Heart left ventricle (tissue), 16 donors: ENCODE results near the gene OPRL1. TPM values are rescaled to one million over a fixed set of nuclear protein-coding genes. Genes with fewer than 3 reads are reported as not detected.

Source experiments
- ATAC-seq, 4 donors: fragments of 200-7000 bp; cut with Tn5 transposase; one replicate each; pipeline ENCODE4 v1.9.1; 2020 to 2022; ENCODE audit warnings: moderate library complexity in 4 of 4, mild to moderate bottlenecking in 3 of 4, moderate number of reproducible peaks in 1 of 4
- DNase-seq, 5 donors: peaks; one replicate each; pipeline ENCODE4 v3.0.0-alpha.2; 2020
- H3K27ac ChIP-seq, 12 donors: fragments of 200-600 bp; sonication (generic) in 4 of 12; one replicate each; pipeline versions ENCODE4 v1.5.0 to v1.8.0; 2016 to 2022; ENCODE audit warnings: mild to moderate bottlenecking in 2 of 12
- H3K27me3 ChIP-seq, 9 donors: fragments of 200-600 bp; sonication (generic) in 2 of 9; one replicate each; pipeline versions ENCODE4 v1.5.1 to v1.8.0; 2016 to 2022; ENCODE audit warnings: mild to moderate bottlenecking in 3 of 9
- H3K36me3 ChIP-seq, 9 donors: fragments of 200-600 bp; sonication (generic) in 2 of 9; one replicate each; pipeline versions ENCODE4 v1.5.0 to v1.8.0; 2018 to 2022; ENCODE audit warnings: mild to moderate bottlenecking in 2 of 9
- H3K4me1 ChIP-seq, 12 donors: fragments of 200-600 bp; sonication (generic) in 4 of 12; one replicate each; pipeline versions ENCODE4 v1.5.0 to v1.8.0; 2016 to 2022; ENCODE audit warnings: mild to moderate bottlenecking in 3 of 12
- H3K4me3 ChIP-seq, 12 donors: fragments of 200-600 bp; sonication (generic) in 4 of 12; one replicate each; pipeline versions ENCODE4 v1.5.0 to v1.8.0; 2017 to 2022; ENCODE audit warnings: mild to moderate bottlenecking in 9 of 12, moderate library complexity in 4 of 12
- H3K9me3 ChIP-seq, 12 donors: fragments of 200-600 bp; sonication (generic) in 4 of 12; one replicate each; pipeline versions ENCODE4 v1.5.0 to v1.8.0; 2016 to 2022; ENCODE audit warnings: mild to moderate bottlenecking in 1 of 12
- POLR2A ChIP-seq, 2 donors: fragments of 450-650 bp; IDR thresholded peaks; one replicate each; pipeline ENCODE4 v1.6.1; 2017; ENCODE audit warnings: antibody characterized with exemption in 2 of 2, mild to moderate bottlenecking in 2 of 2, moderate library complexity in 2 of 2
- WGBS, 4 donors: extraction: QIAGEN DNeasy Blood & Tissue Kit in 2 of 4; methylation state at CpG; one replicate each; pipeline versions ENCODE4 v1.1.5 to v1.1.7; 2013 to 2018; 5-methylcytosine and 5-hydroxymethylcytosine counted together
- intact Hi-C, 10 donors: fragments of 100-400 bp; cut with DNase I; formaldehyde crosslinking; loops; one replicate each; pipeline versions ENCODE4 v1.11.1 to v1.14.2; 2022
- polyA plus RNA-seq, 2 donors: library from polyadenylated mRNA; stranded (reverse); fragments of 200-250 nt; gene quantifications; one replicate each; pipeline ENCODE4 v1.2.3, GENCODE V29; 2013
- total RNA-seq, 9 donors: library from RNA; depleted of rRNA in 2 of 9; stranded (reverse); fragments of >200 nt in 2 of 9; fragmentation: NEBNext Ultra II Directional in 3 of 9; extraction: Animal tissue kit (Norgen Biotek cat#: 25700) in 3 of 9; gene quantifications; one replicate each; pipeline versions ENCODE4 v1.1.0 to v1.2.4, GENCODE V29; 2016 to 2023
- TF ChIP-seq, protein P1 (sequence below), 12 donors: fragments of 200-600 bp; sonication (generic) in 4 of 12; IDR thresholded peaks; one replicate each; pipeline versions ENCODE4 v1.5.0 to v1.8.0; 2018 to 2022; ENCODE audit warnings: antibody characterized with exemption in 12 of 12, mild to moderate bottlenecking in 5 of 12
- donor health status: ischemic (EF 13 %, LVEDD 7.1; RV severe dilation, severe dysfunction).
- donor health status: healthy with polysubstance abuse.
- donor health status: DM: no; HTN: yes; CAD: no.
- donor health status: DM: no; HTN: no; CAD: no.
- donor health status: ischemic (EF 25% LVEDD 6.9; RV normal size, moderate dysfunction).
- donor health status: ischemic (EF 25% LVEDD 5.7; RV mildly dilated, moderate dysfunction).
- donor health status: healthy.
- donor health status: DM: yes; HTN: yes; CAD: no.
- donor health status: ischemic (EF 35%, LVEDD 5.7; RV mildly dilated, moderate dysfunction).
- donor health status: nonischemic (EF 11% LVEDD 7.7; RV severe dilation, severe dysfunction).
- donor health status: DM: yes; HTN: yes; CAD: no.
- donor health status: PGD.
- donor health status: ischemic (EF 29% LVEDD 5.4; RV normal size, mild dysfunction).
- donor health status: nonischemic (EF 23%, LVEDD 6.1; RV moderate dilation, normal function).

OPRL1 gene
- total and polyA plus RNA-seq, 11 donors, result 0.18 to 1.9 (median 0.54) TPM

DNA sequence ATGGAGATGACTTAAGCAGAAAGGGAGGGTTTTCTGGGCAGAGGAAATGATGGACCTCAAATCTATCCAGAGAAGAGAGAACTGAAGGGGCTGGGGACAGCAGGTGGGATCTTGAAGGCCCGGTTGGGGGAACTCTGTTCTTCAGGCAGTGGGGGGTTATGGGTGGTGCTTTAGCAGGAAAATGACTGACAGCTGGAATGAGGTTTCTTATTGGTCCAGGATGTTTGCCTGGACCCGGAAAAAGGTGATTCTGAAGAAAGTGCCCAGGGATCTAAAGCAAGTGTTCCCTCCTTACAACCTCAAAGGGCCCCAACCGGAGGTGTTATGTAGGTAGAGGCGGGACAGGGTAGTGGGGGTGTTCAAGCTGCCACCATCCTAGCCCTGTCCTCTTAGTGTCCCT, 15.6 kb downstream of the OPRL1 start:
- intact Hi-C loops, result no loop called here

DNA sequence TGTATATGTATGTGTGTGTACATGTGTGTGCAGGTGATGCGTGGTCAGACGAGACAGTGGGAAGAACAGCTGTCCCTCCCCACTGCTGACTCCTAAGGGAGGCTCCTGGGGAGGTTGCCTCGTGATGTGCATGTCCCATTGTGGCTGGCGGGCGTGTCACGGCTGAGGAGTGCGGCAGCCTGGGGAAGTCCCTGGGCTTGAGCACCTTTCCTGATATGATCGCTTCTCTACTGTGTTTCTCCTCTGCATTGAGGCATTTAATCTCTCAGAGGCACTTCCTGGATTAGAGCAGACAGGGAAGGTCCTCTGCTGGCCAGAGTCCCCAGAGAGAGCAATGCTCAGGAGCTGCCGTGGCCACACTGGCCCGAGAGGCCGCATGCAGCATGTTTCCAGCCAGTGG, 16.0 kb downstream of the OPRL1 start:
- Histone ChIP-seq H3K27ac (no peak overlapping the region), H3K9me3 (no peaks in the 10 kb centered on the region), H3K36me3 (peaks cover 0 to 5% (median 0%) of the 10 kb centered on the region in 9 donors), H3K27me3 (peaks cover 0 to 20% (median 4%) of the 10 kb centered on the region in 9 donors), H3K4me3 (no peak overlapping the region), H3K4me1 (no peaks in the 10 kb centered on the region)
- ATAC-seq (no peak), DNase-seq (no peak)
- intact Hi-C loops, result no loop called here
- 88 to 92% (median 88%) methylated on average over 10 to 11 of the region's 11 CpGs for WGBS, 4 donors
- TF ChIP-seq POLR2A (IDR thresholded peaks at IDR 0.05), result no peak
- TF ChIP-seq, protein P1, sequence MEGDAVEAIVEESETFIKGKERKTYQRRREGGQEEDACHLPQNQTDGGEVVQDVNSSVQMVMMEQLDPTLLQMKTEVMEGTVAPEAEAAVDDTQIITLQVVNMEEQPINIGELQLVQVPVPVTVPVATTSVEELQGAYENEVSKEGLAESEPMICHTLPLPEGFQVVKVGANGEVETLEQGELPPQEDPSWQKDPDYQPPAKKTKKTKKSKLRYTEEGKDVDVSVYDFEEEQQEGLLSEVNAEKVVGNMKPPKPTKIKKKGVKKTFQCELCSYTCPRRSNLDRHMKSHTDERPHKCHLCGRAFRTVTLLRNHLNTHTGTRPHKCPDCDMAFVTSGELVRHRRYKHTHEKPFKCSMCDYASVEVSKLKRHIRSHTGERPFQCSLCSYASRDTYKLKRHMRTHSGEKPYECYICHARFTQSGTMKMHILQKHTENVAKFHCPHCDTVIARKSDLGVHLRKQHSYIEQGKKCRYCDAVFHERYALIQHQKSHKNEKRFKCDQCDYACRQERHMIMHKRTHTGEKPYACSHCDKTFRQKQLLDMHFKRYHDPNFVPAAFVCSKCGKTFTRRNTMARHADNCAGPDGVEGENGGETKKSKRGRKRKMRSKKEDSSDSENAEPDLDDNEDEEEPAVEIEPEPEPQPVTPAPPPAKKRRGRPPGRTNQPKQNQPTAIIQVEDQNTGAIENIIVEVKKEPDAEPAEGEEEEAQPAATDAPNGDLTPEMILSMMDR (IDR thresholded peaks at IDR 0.05), result no peak

More for the DNA sequence above, 15.6 kb downstream of the OPRL1 start:
- Histone ChIP-seq H3K9me3 (no peaks in the 10 kb centered on the region), H3K27me3 (peaks cover 0 to 15% (median 0%) of the 10 kb centered on the region in 9 donors), H3K27ac (no peak overlapping the region), H3K4me1 (no peaks in the 10 kb centered on the region), H3K4me3 (no peak overlapping the region), H3K36me3 (peaks cover 0 to 5% (median 0%) of the 10 kb centered on the region in 9 donors)
- DNase-seq, result no peak
- TF ChIP-seq, protein P1 (IDR thresholded peaks at IDR 0.05), result no peak
- TF ChIP-seq POLR2A (IDR thresholded peaks at IDR 0.05), result no peak
- WGBS, 4 donors, result 81 to 89% (median 83%) methylated on average over 4 of the region's 4 CpGs
- ATAC-seq, result no peak

DNA sequence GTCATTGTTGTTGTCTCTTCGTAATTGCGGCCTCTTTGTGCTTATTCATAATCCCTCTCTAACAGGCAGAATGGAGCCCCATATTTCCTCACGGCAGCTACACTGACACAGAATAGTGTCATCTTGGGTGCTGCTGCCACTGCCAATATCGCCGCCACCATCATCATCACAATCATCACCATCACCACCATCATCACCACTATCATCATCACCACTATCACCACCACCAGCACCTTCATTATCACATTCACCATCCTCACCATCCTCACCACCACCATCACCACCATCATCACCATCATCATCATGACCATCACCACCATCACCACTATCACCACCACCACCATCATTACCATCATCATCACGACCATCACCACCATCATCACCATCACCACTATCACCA, 16.7 kb downstream of the OPRL1 start:
- Histone ChIP-seq H3K36me3 (peaks cover 0 to 5% (median 0%) of the 10 kb centered on the region in 9 donors), H3K27me3 (peaks cover 0 to 26% (median 9%) of the 10 kb centered on the region in 9 donors), H3K27ac (no peak overlapping the region), H3K4me1 (no peaks in the 10 kb centered on the region), H3K4me3 (no peak overlapping the region), H3K9me3 (no peaks in the 10 kb centered on the region)
- no peak for TF ChIP-seq POLR2A (IDR thresholded peaks at IDR 0.05)
- TF ChIP-seq, protein P1 (IDR thresholded peaks at IDR 0.05), result no peak
- ATAC-seq (no peak), DNase-seq (no peak)
- intact Hi-C loops, result no loop called here
- 72 to 94% (median 85%) methylated on average over 6 of the region's 6 CpGs for WGBS, 4 donors

- intact Hi-C loops, result no loop called here
Observed at GRCh38 chr20:64098471-64099013, 18.7 kb downstream of the OPRL1 start.

More at GRCh38 chr20:64098471-64099013, 18.7 kb downstream of the OPRL1 start:
- H3K4me3 ChIP-seq, result no peak overlapping the region
- DNase-seq (no peak), ATAC-seq (no peak)
- TF ChIP-seq POLR2A (IDR thresholded peaks at IDR 0.05), result no peak
- TF ChIP-seq, protein P1 (IDR thresholded peaks at IDR 0.05), result no peak
- no peak overlapping the region for H3K27ac ChIP-seq
- H3K36me3 ChIP-seq, result peaks cover 0 to 5% (median 0%) of the 10 kb centered on the region in 9 donors
- WGBS, 4 donors, result 86 to 100% (median 95%) methylated on average over 3 to 28 of the region's 28 CpGs
- H3K27me3 ChIP-seq, result peaks cover 13 to 46% (median 28%) of the 10 kb centered on the region in 9 donors
- H3K4me1 ChIP-seq, result peaks cover 0 to 14% (median 7%) of the 10 kb centered on the region in 12 donors
- no peaks in the 10 kb centered on the region for H3K9me3 ChIP-seq
